SU-DHL-6 (cell line): ENCODE results near the gene ZMIZ1.

Experiments used
- H2AFZ ChIP-seq: fragments of 200-600 bp; sonication (generic); 2 replicates; pipeline ENCODE4 v1.6.1; 2014; ENCODE audit warnings: low read depth, mild to moderate bottlenecking, moderate library complexity, mixed read lengths, antibody characterized with exemption, low read length; ENCODE audit not compliant: severe bottlenecking
- H3F3A ChIP-seq: fragments of 200-600 bp; shearing (Covaris generic); 2 replicates; pipeline ENCODE4 v1.6.0; 2016; ENCODE audit warnings: antibody characterized with exemption, mild to moderate bottlenecking; ENCODE audit not compliant: insufficient read depth
- H3K27ac ChIP-seq: fragments of 200-600 bp; sonication (generic); 2 replicates; pipeline ENCODE4 v1.5.1; 2016; ENCODE audit warnings: low read depth, mild to moderate bottlenecking, low read length, moderate library complexity, mixed read lengths
- H3K27me3 ChIP-seq: fragments of 200-600 bp; sonication (generic), shearing (Covaris generic); 2 replicates; pipeline ENCODE4 v1.6.0; 2014; ENCODE audit warnings: mild to moderate bottlenecking, low read length
- H3K36me3 ChIP-seq: fragments of 200-600 bp; sonication (generic); 2 replicates; pipeline ENCODE4 v1.6.1; 2014; ENCODE audit warnings: mild to moderate bottlenecking, low read length, mixed read lengths
- H3K4me2 ChIP-seq: fragments of 300-600, 200-600 bp; shearing (Covaris generic), sonication (generic); 2 replicates; pipeline ENCODE4 v1.6.0; 2014; ENCODE audit warnings: low read length, low read depth, mild to moderate bottlenecking; ENCODE audit not compliant: poor library complexity, severe bottlenecking
- H3K4me3 ChIP-seq: fragments of 200-600 bp; sonication (generic); 2 replicates; pipeline ENCODE4 v1.5.1; 2014; ENCODE audit warnings: antibody characterized with exemption, low read length, mild to moderate bottlenecking, mixed read lengths; ENCODE audit not compliant: insufficient read depth, poor library complexity, severe bottlenecking
- H3K79me2 ChIP-seq: fragments of 200-600 bp; sonication (generic); 2 replicates; pipeline ENCODE4 v1.6.1; 2014; ENCODE audit warnings: mild to moderate bottlenecking, low read length, moderate library complexity; ENCODE audit not compliant: insufficient read depth
- H3K9ac ChIP-seq: fragments of 200-600 bp; sonication (generic); 2 replicates; pipeline ENCODE4 v1.7.0; 2014; ENCODE audit warnings: mild to moderate bottlenecking, low read length
- H3K9me2 ChIP-seq: fragments of 200-600 bp; sonication (generic); replicated peaks from 2 replicates; pipeline ENCODE4 v1.6.1; 2014; ENCODE audit warnings: low read length; ENCODE audit not compliant: insufficient read depth
- H3K9me3 ChIP-seq: fragments of 200-600 bp; sonication (generic); 2 replicates; pipeline ENCODE4 v1.6.1; 2014; ENCODE audit warnings: low read length, mixed read lengths; ENCODE audit not compliant: insufficient read depth
- H4K20me1 ChIP-seq: fragments of 200-600 bp; sonication (generic); 2 replicates; pipeline ENCODE4 v1.6.1; 2014; ENCODE audit warnings: low read depth, mild to moderate bottlenecking, antibody characterized with exemption, low read length, moderate library complexity, mixed read lengths
- CTCF ChIP-seq: fragments of 200-600 bp; sonication (generic); IDR thresholded peaks from one replicate; pipeline ENCODE4 v1.5.1; 2017; ENCODE audit warnings: antibody characterized with exemption, mild to moderate bottlenecking, low read length, moderate library complexity; ENCODE audit not compliant: insufficient read depth, poor library complexity, severe bottlenecking
- EZH2phosphoT487 ChIP-seq: fragments of 200-600 bp; sonication (generic), shearing (Covaris generic); conservative IDR thresholded peaks from 2 replicates; pipeline ENCODE4 v1.6.1; 2018; ENCODE audit warnings: mild to moderate bottlenecking, antibody characterized with exemption, low read length, moderate library complexity, mixed read lengths

ZMIZ1 gene

DNA sequence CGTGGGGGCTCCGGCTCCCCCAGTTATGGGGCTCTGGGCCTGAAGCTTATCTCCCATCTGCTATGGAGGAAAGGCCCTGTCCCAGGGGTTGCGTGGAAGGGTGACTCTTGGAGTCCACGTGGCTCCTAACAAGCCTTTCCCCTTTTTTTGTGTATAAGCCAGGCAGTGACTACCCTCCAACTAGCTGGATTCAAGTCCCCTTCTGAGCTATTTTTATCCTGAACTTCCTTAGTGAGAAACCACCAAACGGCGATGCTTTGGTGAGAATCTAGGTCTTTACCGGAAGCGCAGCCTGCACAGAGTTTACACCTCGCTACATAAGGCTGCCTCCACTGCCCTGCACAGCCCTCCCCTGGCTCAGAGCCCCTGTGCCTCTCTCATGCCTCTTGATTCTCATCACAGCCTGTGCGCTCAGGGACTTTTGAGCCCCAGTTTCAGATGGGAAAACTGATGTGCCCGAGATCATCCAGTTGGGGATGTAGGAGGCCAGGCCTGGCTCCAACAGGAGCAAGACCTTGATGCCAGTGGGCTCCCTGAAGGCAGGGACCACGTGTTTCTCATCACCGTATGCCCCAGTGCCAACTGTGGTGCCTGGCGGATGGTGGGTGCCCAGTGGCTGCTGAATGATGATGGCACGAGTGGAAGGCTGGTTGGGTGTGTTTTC, 176.2 kb downstream of the ZMIZ1 start:
- H3K4me2 ChIP-seq: peak overlapping the region; percentile 4
- no peak overlapping the region for H3K9ac ChIP-seq
- no peaks in the 10 kb centered on the region for H4K20me1 ChIP-seq

DNA sequence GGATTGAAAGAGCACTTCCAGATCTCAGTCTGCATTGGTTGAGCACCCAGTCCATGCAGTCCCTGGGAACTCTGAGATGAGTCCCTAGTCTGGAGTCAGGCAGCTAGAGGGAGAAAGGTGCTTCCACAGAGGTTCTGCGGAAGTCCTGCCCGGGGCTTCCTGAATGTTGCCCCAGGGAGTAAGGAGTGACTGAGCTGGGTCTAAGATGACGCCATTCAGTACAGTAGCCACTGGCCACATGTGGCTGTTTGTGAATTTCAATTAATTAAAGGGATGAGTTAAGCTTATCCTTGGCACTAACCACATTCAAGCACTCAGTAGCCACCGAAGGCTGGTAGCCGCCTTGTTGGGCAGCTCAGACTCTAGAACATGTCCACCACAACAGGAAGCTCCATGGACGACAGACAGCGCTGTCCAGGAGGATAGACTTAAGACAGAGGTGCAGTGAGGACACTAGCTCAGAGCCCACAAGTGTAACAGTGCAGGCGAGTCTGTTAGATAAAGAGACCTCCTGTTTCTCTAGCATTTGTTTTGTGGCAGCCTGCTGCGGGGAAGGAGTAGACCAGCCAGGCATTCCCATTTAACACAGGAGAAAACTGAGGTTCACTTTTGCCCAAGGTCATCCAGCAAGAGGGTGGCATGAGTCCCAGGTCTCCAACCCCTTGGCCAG, 176.9 kb downstream of the ZMIZ1 start:
- no peaks in the 10 kb centered on the region for H3K79me2 ChIP-seq
- H3K27ac ChIP-seq: no peak overlapping the region
- H3K36me3 ChIP-seq: no peaks in the 10 kb centered on the region
- TF ChIP-seq EZH2phosphoT487 (no peak), CTCF (no peak)
- H3F3A ChIP-seq: no peaks in the 10 kb centered on the region
- no peaks in the 10 kb centered on the region for H3K27me3 ChIP-seq
- no peak overlapping the region for H3K4me2 ChIP-seq
- H3K9me3 ChIP-seq: no peaks in the 10 kb centered on the region
- no peaks in the 10 kb centered on the region for H3K9me2 ChIP-seq
- H3K4me3 ChIP-seq: no peak overlapping the region
- no peak overlapping the region for H2AFZ ChIP-seq
- no peak overlapping the region for H3K9ac ChIP-seq
- H4K20me1 ChIP-seq: no peaks in the 10 kb centered on the region

More for the DNA sequence above, 176.2 kb downstream of the ZMIZ1 start:
- Histone ChIP-seq H3K9me2 (no peaks in the 10 kb centered on the region), H3K27me3 (no peaks in the 10 kb centered on the region), H3K36me3 (no peaks in the 10 kb centered on the region), H3K79me2 (no peaks in the 10 kb centered on the region), H2AFZ (no peak overlapping the region), H3K4me3 (no peak overlapping the region), H3F3A (no peaks in the 10 kb centered on the region), H3K27ac (no peak overlapping the region), H3K9me3 (no peaks in the 10 kb centered on the region)
- no peak for TF ChIP-seq EZH2phosphoT487
- no peak for TF ChIP-seq CTCF

DNA sequence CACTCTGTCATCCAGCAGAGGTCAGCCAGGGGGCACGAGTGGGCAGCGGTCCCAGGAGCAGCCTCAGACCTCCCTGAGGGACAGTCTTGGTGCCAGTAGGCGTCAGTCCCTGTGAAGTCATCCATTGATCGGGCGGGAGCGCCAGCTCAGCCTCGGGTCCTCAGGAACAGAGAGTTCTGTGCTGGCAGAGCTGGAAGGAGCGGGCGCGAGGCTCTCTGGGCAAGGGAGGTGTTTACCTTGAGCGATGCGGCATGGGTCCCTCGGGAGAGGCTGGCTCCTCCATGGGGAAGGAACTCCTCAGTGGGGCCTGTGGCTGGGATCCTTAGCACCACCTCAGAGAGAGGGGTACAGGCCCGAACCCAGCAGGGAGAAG, 177.4 kb downstream of the ZMIZ1 start:
- H3F3A ChIP-seq: no peaks in the 10 kb centered on the region
- H3K79me2 ChIP-seq: no peaks in the 10 kb centered on the region
- H3K4me3 ChIP-seq: no peak overlapping the region
- no peaks in the 10 kb centered on the region for H3K27me3 ChIP-seq
- H3K27ac ChIP-seq: no peak overlapping the region
- H3K9me2 ChIP-seq: no peaks in the 10 kb centered on the region
- H4K20me1 ChIP-seq: no peaks in the 10 kb centered on the region
- no peaks in the 10 kb centered on the region for H3K36me3 ChIP-seq
- no peak overlapping the region for H2AFZ ChIP-seq
- H3K4me2 ChIP-seq: no peak overlapping the region
- TF ChIP-seq CTCF: no peak
- TF ChIP-seq EZH2phosphoT487: no peak
- no peaks in the 10 kb centered on the region for H3K9me3 ChIP-seq
- no peak overlapping the region for H3K9ac ChIP-seq
